H1 (cell line): ENCODE measurements around the gene PDZD2. TPM values are rescaled to one million over a fixed set of nuclear protein-coding genes. Genes with fewer than 3 reads are reported as not detected.

Source experiments
- CTCF ChIA-PET: fragments of 300-600 bp; sonication (Branson Sonifier 250); formaldehyde crosslinking; loops from one replicate; lab custom pipeline; 2021; ENCODE audit not compliant: partially characterized antibody; lab: Charles Lee
- POLR2A ChIA-PET: fragments of 300-600 bp; sonication (Branson Sonifier 250); formaldehyde crosslinking; loops from one replicate; lab custom pipeline; 2021; ENCODE audit warnings: inconsistent platforms; ENCODE audit not compliant: partially characterized antibody; lab: Charles Lee
- DNase-seq, 2 experiments: peaks; one replicate each; pipeline versions ENCODE4 v3.0.0 to v3.0.0-alpha.2; 2010 to 2022; ENCODE audit warnings: low spot score in 2 of 2, low read depth in 1 of 2, mixed read lengths in 1 of 2
- FAIRE-seq: peaks from 2 replicates; lab custom pipeline; 2011; peaks lifted over from hg19 to GRCh38; lab: Jason Lieb, UNC
- H2AFZ ChIP-seq: 2 replicates; pipeline ENCODE4 v1.8.1; 2012; ENCODE audit warnings: low read length, inconsistent platforms
- H2AK5ac ChIP-seq: 2 replicates; pipeline ENCODE4 v1.6.1; 2013; ENCODE audit warnings: low read depth, low read length
- H2BK120ac ChIP-seq: replicated peaks from 2 replicates; pipeline ENCODE3; 2013; ENCODE audit warnings: low read depth, low read length, inconsistent platforms
- H2BK12ac ChIP-seq: 2 replicates; pipeline ENCODE4 v1.6.1; 2013; ENCODE audit warnings: low read depth, low read length
- H2BK15ac ChIP-seq: 2 replicates; pipeline ENCODE4 v1.6.1; 2013; ENCODE audit warnings: low read length
- H2BK20ac ChIP-seq: 2 replicates; pipeline ENCODE4 v1.6.1; 2013; ENCODE audit warnings: low read length
- H2BK5ac ChIP-seq: 2 replicates; pipeline ENCODE4 v1.6.1; 2013; ENCODE audit warnings: low read depth, low read length
- H3K14ac ChIP-seq: 2 replicates; pipeline ENCODE4 v1.6.1; 2013; ENCODE audit warnings: inconsistent platforms; ENCODE audit not compliant: insufficient read length
- H3K18ac ChIP-seq: 2 replicates; pipeline ENCODE4 v1.6.1; 2013; ENCODE audit warnings: low read length; ENCODE audit errors: extremely low read depth
- H3K23ac ChIP-seq: 2 replicates; pipeline ENCODE4 v1.6.1; 2013; ENCODE audit warnings: inconsistent platforms; ENCODE audit not compliant: insufficient read length
- H3K23me2 ChIP-seq: 2 replicates; pipeline ENCODE4 v1.6.1; 2013; ENCODE audit warnings: low read depth, low read length
- H3K27ac ChIP-seq: 2 replicates; pipeline ENCODE4 v1.6.1; 2011; ENCODE audit warnings: low read depth, low read length, inconsistent platforms
- H3K27me3 ChIP-seq, 4 experiments: replicated peaks in 1 of 4; 1 replicate in 1 of 4; 2 replicates in 3 of 4; pipeline versions ENCODE4 v1.6.1 to v1.8.1; 2011 to 2013; ENCODE audit warnings: low read length in 3 of 4, mild to moderate bottlenecking in 3 of 4, inconsistent platforms in 2 of 4, mixed read lengths in 2 of 4, moderate library complexity in 1 of 4; ENCODE audit not compliant: control insufficient read depth in 3 of 4, insufficient read depth in 3 of 4; ENCODE audit errors: extremely low read depth in 1 of 4
- H3K36me3 ChIP-seq, 4 experiments: 2 replicates each; pipeline versions ENCODE4 v1.6.1 to v1.8.1; 2011 to 2013; ENCODE audit warnings: mild to moderate bottlenecking in 4 of 4, low read length in 3 of 4, moderate library complexity in 2 of 4, control low read depth in 1 of 4, inconsistent platforms in 1 of 4; ENCODE audit not compliant: insufficient read depth in 4 of 4, control insufficient read depth in 2 of 4
- H3K4ac ChIP-seq: replicated peaks from 2 replicates; pipeline ENCODE3; 2013; ENCODE audit warnings: low read length, low read depth, mixed read lengths, inconsistent platforms; ENCODE audit not compliant: insufficient read length
- H3K4me1 ChIP-seq, 4 experiments: replicated peaks in 1 of 4; 1 replicate in 1 of 4; 2 replicates in 3 of 4; pipeline versions ENCODE4 v1.6.1 to v1.8.1; 2011 to 2013; ENCODE audit warnings: low read length in 3 of 4, inconsistent platforms in 2 of 4, mixed read lengths in 1 of 4; ENCODE audit not compliant: insufficient read depth in 4 of 4, control insufficient read depth in 3 of 4
- H3K4me2 ChIP-seq, 2 experiments: 2 replicates each; pipeline versions ENCODE4 v1.6.1 to v1.8.1; 2011 to 2013; ENCODE audit warnings: low read depth in 2 of 2, low read length in 2 of 2, control low read depth in 1 of 2, inconsistent platforms in 1 of 2, mild to moderate bottlenecking in 1 of 2; ENCODE audit not compliant: insufficient read depth in 1 of 2
- H3K4me3 ChIP-seq, 4 experiments: fragments of 200-600, 300-600 bp in 1 of 4; sonication (generic), shearing (Covaris generic), sonication (Bioruptor Twin) in 1 of 4; 2 replicates each; pipeline versions ENCODE4 v1.5.1 to v1.8.1; 2011 to 2016; ENCODE audit warnings: low read length in 4 of 4, low read depth in 3 of 4, control low read depth in 2 of 4, inconsistent platforms in 2 of 4, mild to moderate bottlenecking in 2 of 4, mixed read lengths in 1 of 4, moderate library complexity in 1 of 4; ENCODE audit not compliant: insufficient read depth in 2 of 4; ENCODE audit errors: extremely low read depth in 1 of 4
- H3K56ac ChIP-seq: replicated peaks from 2 replicates; pipeline ENCODE3; 2013; ENCODE audit warnings: low read depth, mild to moderate bottlenecking, mixed read lengths, low read length, inconsistent platforms; ENCODE audit not compliant: insufficient read length
- H3K79me1 ChIP-seq: 2 replicates; pipeline ENCODE4 v1.6.1; 2013; ENCODE audit warnings: low read depth, low read length, control low read depth
- H3K79me2 ChIP-seq, 2 experiments: 2 replicates each; pipeline versions ENCODE4 v1.6.1 to v1.8.1; 2012 to 2013; ENCODE audit warnings: low read length in 2 of 2, mild to moderate bottlenecking in 2 of 2, inconsistent platforms in 1 of 2; ENCODE audit not compliant: insufficient read depth in 2 of 2, control insufficient read depth in 1 of 2
- H3K9ac ChIP-seq, 4 experiments: replicated peaks in 1 of 4; 1 replicate in 1 of 4; 2 replicates in 3 of 4; pipeline versions ENCODE4 v1.6.1 to v1.8.1; 2011 to 2013; ENCODE audit warnings: low read depth in 3 of 4, low read length in 3 of 4, control low read depth in 2 of 4, mild to moderate bottlenecking in 2 of 4, moderate library complexity in 2 of 4, inconsistent platforms in 1 of 4; ENCODE audit errors: extremely low read depth in 1 of 4
- H3K9me3 ChIP-seq, 2 experiments: 2 replicates each; pipeline versions ENCODE4 v1.6.1 to v1.8.1; 2012 to 2013; ENCODE audit warnings: mild to moderate bottlenecking in 2 of 2, moderate library complexity in 2 of 2, control low read depth in 1 of 2, inconsistent platforms in 1 of 2, low read depth in 1 of 2, low read length in 1 of 2, mixed read lengths in 1 of 2; ENCODE audit not compliant: insufficient read depth in 2 of 2
- H4K20me1 ChIP-seq, 2 experiments: replicated peaks in 1 of 2; 2 replicates each; pipeline versions ENCODE3 to v1.8.1; 2011 to 2013; ENCODE audit warnings: inconsistent platforms in 2 of 2, low read length in 2 of 2, mild to moderate bottlenecking in 1 of 2; ENCODE audit not compliant: insufficient read depth in 2 of 2, control insufficient read depth in 1 of 2
- H4K5ac ChIP-seq: 2 replicates; pipeline ENCODE4 v1.6.1; 2013; ENCODE audit warnings: low read length, low read depth, mixed read lengths, inconsistent platforms; ENCODE audit not compliant: insufficient read length
- H4K8ac ChIP-seq: 2 replicates; pipeline ENCODE4 v1.8.0; 2013; ENCODE audit warnings: mild to moderate bottlenecking, moderate library complexity, low read length, inconsistent platforms; ENCODE audit not compliant: insufficient read depth; ENCODE audit errors: extremely low read depth
- H4K91ac ChIP-seq: replicated peaks from 2 replicates; pipeline ENCODE3; 2013; ENCODE audit warnings: low read length, mixed read lengths, inconsistent platforms; ENCODE audit not compliant: insufficient read length
- CTBP2 ChIP-seq: IDR thresholded peaks from 2 replicates; pipeline ENCODE4 v1.7.0; 2011; ENCODE audit warnings: borderline replicate concordance, mild to moderate bottlenecking, moderate library complexity, mixed read lengths, low read length; ENCODE audit not compliant: insufficient read depth, insufficient read length
- CTCF ChIP-seq, 3 experiments: IDR thresholded peaks; 1 replicate in 2 of 3; 2 replicates in 1 of 3; pipeline versions ENCODE4 v1.5.1 to v1.6.1; 2011; ENCODE audit warnings: low read length in 3 of 3, mild to moderate bottlenecking in 3 of 3, inconsistent platforms in 2 of 3, low read depth in 1 of 3, moderate library complexity in 1 of 3; ENCODE audit not compliant: insufficient read depth in 1 of 3; ENCODE audit errors: control extremely low read depth in 1 of 3
- EP300 ChIP-seq, 2 experiments: IDR thresholded peaks; 1 replicate in 1 of 2; 2 replicates in 1 of 2; pipeline ENCODE4 v1.6.1; 2011 to 2012; ENCODE audit warnings: low read depth in 2 of 2, low read length in 2 of 2, mild to moderate bottlenecking in 2 of 2, borderline replicate concordance in 1 of 2, inconsistent platforms in 1 of 2, moderate library complexity in 1 of 2
- GABPA ChIP-seq: IDR thresholded peaks from 2 replicates; pipeline ENCODE4 v1.6.1; 2011; ENCODE audit warnings: mild to moderate bottlenecking, low read length, moderate library complexity, borderline replicate concordance; ENCODE audit not compliant: insufficient read depth
- POLR2A ChIP-seq, 2 experiments: IDR thresholded peaks; 1 replicate in 1 of 2; 2 replicates in 1 of 2; pipeline ENCODE4 v1.6.1; 2011; ENCODE audit warnings: low read depth in 2 of 2, low read length in 2 of 2, mild to moderate bottlenecking in 2 of 2; ENCODE audit errors: control extremely low read depth in 1 of 2
- SP2 ChIP-seq: IDR thresholded peaks from 2 replicates; pipeline ENCODE4 v1.6.1; 2012; ENCODE audit warnings: mild to moderate bottlenecking, low read length, inconsistent platforms
- SUZ12 ChIP-seq: fragments of 200-600 bp; sonication (generic); IDR thresholded peaks from 2 replicates; pipeline ENCODE4 v1.6.1; 2012; ENCODE audit warnings: mild to moderate bottlenecking, inconsistent platforms, low read length, moderate library complexity, mixed read lengths
- YY1 ChIP-seq: IDR thresholded peaks from 2 replicates; pipeline ENCODE4 v1.6.1; 2011; ENCODE audit warnings: low read depth, mild to moderate bottlenecking, low read length
- ZNF274 ChIP-seq: IDR thresholded peaks from 2 replicates; pipeline ENCODE4 v1.7.0; 2012; ENCODE audit warnings: low read length, borderline replicate concordance; ENCODE audit errors: extremely low read depth
- WGBS, 2 experiments: shearing (Covaris generic) in 1 of 2; methylation state at CpG; one replicate each; pipeline versions ENCODE4 v1.1.6 to v1.1.7; 2013 to 2015; ENCODE audit warnings: low lambda C conversion rate in 2 of 2, mixed read lengths in 2 of 2, inconsistent platforms in 1 of 2, low coverage in 1 of 2, missing lambda C conversion rate in 1 of 2; ENCODE audit not compliant: insufficient replicate concordance in 2 of 2, insufficient coverage in 1 of 2, insufficient read length in 1 of 2; ENCODE audit errors: extremely low coverage in 1 of 2, missing lambda C conversion rate in 1 of 2; 5-methylcytosine and 5-hydroxymethylcytosine counted together
- polyA plus RNA-seq, 7 experiments: library from polyadenylated mRNA; depleted of rRNA in 3 of 7; stranded (reverse) in 5 of 7; unstranded in 2 of 7; fragments of >200 nt in 5 of 7; fragments of 200-250 nt in 2 of 7; gene quantifications; 1 replicate in 5 of 7; 2 replicates in 1 of 7; 4 replicates in 1 of 7; pipeline versions ENCODE4 v1.2.1 to v1.2.3, GENCODE V29; 2011 to 2013; ENCODE audit warnings: missing spikeins in 2 of 7, mixed read lengths in 2 of 7
- total RNA-seq: library from RNA; stranded (reverse); fragmentation: NEBNext Ultra II Directional; extraction: Animal tissue kit (Norgen Biotek cat#: 25700); gene quantifications from 2 replicates; pipeline ENCODE4 v1.2.1, GENCODE V29; 2021
- TF ChIP-seq, protein P1 (sequence below): IDR thresholded peaks from 2 replicates; pipeline ENCODE4 v1.6.1; 2012; ENCODE audit warnings: inconsistent platforms

PDZD2 gene
- total and polyA plus RNA-seq, 2 of the 8 experiments (the other 6 are each of a cell fraction or from before 2014, with no cell fraction given), result 1.2 to 6.8 TPM

DNA sequence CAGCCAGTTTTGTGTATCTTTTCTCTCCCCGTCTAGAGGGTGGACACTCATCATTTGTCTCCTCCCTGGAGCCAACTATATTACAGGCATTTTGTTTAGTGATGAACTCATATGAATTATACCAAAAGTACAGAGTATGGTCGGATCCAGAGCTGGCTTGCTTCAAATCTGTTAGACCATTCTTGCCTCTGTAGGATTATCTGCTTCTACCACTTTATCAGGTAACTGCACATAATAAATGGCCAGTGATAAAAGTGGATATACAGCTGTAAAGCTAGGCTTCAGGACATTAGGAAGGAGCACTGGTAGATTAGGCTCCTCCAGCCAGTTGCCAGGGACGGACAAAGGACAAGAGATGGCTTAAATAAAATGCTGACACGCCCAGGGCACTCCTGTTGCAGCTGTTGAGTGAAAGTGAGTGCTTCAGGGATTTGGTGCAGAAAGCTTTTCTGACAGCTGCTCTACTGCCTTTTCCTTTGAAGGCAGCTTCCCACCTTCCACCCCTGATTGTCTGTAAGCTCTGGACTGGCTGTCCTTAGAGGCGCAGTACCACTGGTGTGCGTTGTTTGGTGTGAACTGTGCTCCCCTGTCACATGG is 259.2 kb downstream of the PDZD2 start:
- Histone ChIP-seq H3K36me3 (no peaks in the 10 kb centered on the region), H2AFZ (no peak overlapping the region), H4K8ac (no peak overlapping the region), H3K4me2 (no peak overlapping the region), H2BK15ac (no peak overlapping the region), H2AK5ac (no peak overlapping the region), H3K4me3 (no peak overlapping the region), H3K14ac (no peak overlapping the region), H3K27me3 (no peaks in the 10 kb centered on the region), H3K79me2 (no peaks in the 10 kb centered on the region), H3K23ac (no peak overlapping the region), H2BK120ac (no peak overlapping the region), H4K5ac (no peak overlapping the region), H3K9me3 (no peaks in the 10 kb centered on the region), H4K91ac (no peak overlapping the region), H3K4me1 (no peaks in the 10 kb centered on the region; a peak in 1 of 7 replicates), H4K20me1 (no peaks in the 10 kb centered on the region), H3K56ac (no peak overlapping the region), H3K23me2 (no peaks in the 10 kb centered on the region), H3K4ac (no peak overlapping the region), H2BK5ac (no peak overlapping the region), H3K9ac (no peak overlapping the region), H2BK12ac (no peak overlapping the region), H3K79me1 (no peaks in the 10 kb centered on the region), H2BK20ac (no peak overlapping the region), H3K27ac (no peak overlapping the region), H3K18ac (no peak overlapping the region)
- DNase-seq (no peak), FAIRE-seq (no peak)
- ChIA-PET POLR2A (interaction anchor here (0.8 kb wide), 1 partner anchor 14 kb away, joined by 3 read pairs; no protein-coding TSS in a partner anchor), CTCF (interaction anchor here (0.6 to 2.8 kb wide), 8 partner anchors 10 to 758 kb away, joined by 3 to 13 read pairs (median 4); no protein-coding TSS in a partner anchor)
- 79% methylated on average over 6 of the region's 6 CpGs; no CpG with 5 or more reads in 1 of the 2 experiments for WGBS, 2 experiments
- no peak for TF ChIP-seq SUZ12
- no peak for TF ChIP-seq YY1
- no peak for TF ChIP-seq CTBP2
- TF ChIP-seq GABPA, result no peak
- no peak for TF ChIP-seq POLR2A (IDR thresholded peaks at IDR 0.05; ENCODE audit: control extremely low read depth in 1 of 2, low read depth in 2 of 2, low read length in 2 of 2)
- no peak for TF ChIP-seq EP300 (IDR thresholded peaks at IDR 0.05; ENCODE audit: borderline replicate concordance in 1 of 2, low read depth in 2 of 2, low read length in 2 of 2)
- TF ChIP-seq ZNF274, result no peak
- TF ChIP-seq, protein P1, sequence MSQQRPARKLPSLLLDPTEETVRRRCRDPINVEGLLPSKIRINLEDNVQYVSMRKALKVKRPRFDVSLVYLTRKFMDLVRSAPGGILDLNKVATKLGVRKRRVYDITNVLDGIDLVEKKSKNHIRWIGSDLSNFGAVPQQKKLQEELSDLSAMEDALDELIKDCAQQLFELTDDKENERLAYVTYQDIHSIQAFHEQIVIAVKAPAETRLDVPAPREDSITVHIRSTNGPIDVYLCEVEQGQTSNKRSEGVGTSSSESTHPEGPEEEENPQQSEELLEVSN, result no peak
- no peak for TF ChIP-seq SP2
- TF ChIP-seq CTCF (IDR thresholded peaks at IDR 0.05; ENCODE audit: control extremely low read depth in 1 of 3, insufficient read depth in 1 of 3, low read depth in 1 of 3, low read length in 3 of 3), result no peak
